ENCODE measurements around the gene PPP1R12C.

- no peak for TF ChIP-seq CTCF (IDR thresholded peaks at IDR 0.05)
- no peak for TF ChIP-seq ZFX (IDR thresholded peaks at IDR 0.05; ENCODE audit: borderline replicate concordance)
Measured at GRCh38 chr19:55115446-55116065, 1.9 kb downstream of the PPP1R12C start.
